Measurements from ENCODE around the gene AKAP7. TPM values are rescaled to one million over a fixed set of nuclear protein-coding genes. Genes with fewer than 3 reads are reported as not detected.

Gene AKAP7
- polyA plus RNA-seq, 1 donor from 2014 or later, result 1.6 TPM

DNA sequence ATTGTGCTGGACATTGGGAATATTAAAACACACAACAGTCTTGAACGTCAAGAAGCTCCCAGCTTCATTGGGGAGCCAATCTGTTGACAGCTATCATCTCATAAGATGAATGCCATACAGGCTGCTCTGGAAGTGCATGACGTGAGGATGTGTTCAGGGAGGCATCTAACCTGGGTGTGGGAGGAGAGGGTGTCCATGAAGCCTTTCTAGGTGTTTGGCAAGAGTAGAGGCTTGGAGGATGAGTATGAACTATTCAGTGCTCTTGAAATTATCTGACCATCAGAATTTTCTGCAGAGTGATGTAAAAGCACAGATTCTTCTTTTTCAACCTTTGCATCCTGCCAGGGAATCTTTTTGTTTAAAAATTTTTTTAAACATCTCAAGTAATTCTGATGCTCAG lies 11.6 kb downstream of the AKAP7 start:
- no peak overlapping the region for H3K9ac ChIP-seq (ENCODE audit: low read length)
- no peaks in the 10 kb centered on the region for H3K27me3 ChIP-seq (ENCODE audit: insufficient read depth, low read depth, low read length)
- no peaks in the 10 kb centered on the region for H3F3A ChIP-seq (ENCODE audit: insufficient read depth, low read length, poor library complexity, severe bottlenecking)
- H3K4me2 ChIP-seq (ENCODE audit: low read length), result no peak overlapping the region
- H3K36me3 ChIP-seq (ENCODE audit: insufficient read depth, low read length), result no peaks in the 10 kb centered on the region
- TF ChIP-seq, protein P1, sequence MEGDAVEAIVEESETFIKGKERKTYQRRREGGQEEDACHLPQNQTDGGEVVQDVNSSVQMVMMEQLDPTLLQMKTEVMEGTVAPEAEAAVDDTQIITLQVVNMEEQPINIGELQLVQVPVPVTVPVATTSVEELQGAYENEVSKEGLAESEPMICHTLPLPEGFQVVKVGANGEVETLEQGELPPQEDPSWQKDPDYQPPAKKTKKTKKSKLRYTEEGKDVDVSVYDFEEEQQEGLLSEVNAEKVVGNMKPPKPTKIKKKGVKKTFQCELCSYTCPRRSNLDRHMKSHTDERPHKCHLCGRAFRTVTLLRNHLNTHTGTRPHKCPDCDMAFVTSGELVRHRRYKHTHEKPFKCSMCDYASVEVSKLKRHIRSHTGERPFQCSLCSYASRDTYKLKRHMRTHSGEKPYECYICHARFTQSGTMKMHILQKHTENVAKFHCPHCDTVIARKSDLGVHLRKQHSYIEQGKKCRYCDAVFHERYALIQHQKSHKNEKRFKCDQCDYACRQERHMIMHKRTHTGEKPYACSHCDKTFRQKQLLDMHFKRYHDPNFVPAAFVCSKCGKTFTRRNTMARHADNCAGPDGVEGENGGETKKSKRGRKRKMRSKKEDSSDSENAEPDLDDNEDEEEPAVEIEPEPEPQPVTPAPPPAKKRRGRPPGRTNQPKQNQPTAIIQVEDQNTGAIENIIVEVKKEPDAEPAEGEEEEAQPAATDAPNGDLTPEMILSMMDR (IDR thresholded peaks at IDR 0.05; ENCODE audit: poor library complexity, severe bottlenecking), result no peak
- TF ChIP-seq, protein P2, sequence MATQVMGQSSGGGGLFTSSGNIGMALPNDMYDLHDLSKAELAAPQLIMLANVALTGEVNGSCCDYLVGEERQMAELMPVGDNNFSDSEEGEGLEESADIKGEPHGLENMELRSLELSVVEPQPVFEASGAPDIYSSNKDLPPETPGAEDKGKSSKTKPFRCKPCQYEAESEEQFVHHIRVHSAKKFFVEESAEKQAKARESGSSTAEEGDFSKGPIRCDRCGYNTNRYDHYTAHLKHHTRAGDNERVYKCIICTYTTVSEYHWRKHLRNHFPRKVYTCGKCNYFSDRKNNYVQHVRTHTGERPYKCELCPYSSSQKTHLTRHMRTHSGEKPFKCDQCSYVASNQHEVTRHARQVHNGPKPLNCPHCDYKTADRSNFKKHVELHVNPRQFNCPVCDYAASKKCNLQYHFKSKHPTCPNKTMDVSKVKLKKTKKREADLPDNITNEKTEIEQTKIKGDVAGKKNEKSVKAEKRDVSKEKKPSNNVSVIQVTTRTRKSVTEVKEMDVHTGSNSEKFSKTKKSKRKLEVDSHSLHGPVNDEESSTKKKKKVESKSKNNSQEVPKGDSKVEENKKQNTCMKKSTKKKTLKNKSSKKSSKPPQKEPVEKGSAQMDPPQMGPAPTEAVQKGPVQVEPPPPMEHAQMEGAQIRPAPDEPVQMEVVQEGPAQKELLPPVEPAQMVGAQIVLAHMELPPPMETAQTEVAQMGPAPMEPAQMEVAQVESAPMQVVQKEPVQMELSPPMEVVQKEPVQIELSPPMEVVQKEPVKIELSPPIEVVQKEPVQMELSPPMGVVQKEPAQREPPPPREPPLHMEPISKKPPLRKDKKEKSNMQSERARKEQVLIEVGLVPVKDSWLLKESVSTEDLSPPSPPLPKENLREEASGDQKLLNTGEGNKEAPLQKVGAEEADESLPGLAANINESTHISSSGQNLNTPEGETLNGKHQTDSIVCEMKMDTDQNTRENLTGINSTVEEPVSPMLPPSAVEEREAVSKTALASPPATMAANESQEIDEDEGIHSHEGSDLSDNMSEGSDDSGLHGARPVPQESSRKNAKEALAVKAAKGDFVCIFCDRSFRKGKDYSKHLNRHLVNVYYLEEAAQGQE (IDR thresholded peaks at IDR 0.05; ENCODE audit: borderline replicate concordance), result no peak
- TF ChIP-seq POLR2AphosphoS5 (IDR thresholded peaks at IDR 0.05) (no peak), TAF1 (IDR thresholded peaks at IDR 0.05; ENCODE audit: low read depth) (no peak), MXI1 (conservative IDR thresholded peaks at IDR 0.05; ENCODE audit: poor library complexity, severe bottlenecking) (no peak)
- no peak overlapping the region for H3K27ac ChIP-seq (ENCODE audit: low read length)
- H3K79me2 ChIP-seq (replicated peaks; ENCODE audit: insufficient read depth, low read length), result no peaks in the 10 kb centered on the region
- H3K4me3 ChIP-seq (ENCODE audit: low read length), result no peak overlapping the region
- no peaks in the 10 kb centered on the region for H4K20me1 ChIP-seq (ENCODE audit: insufficient read depth)
- no peaks in the 10 kb centered on the region for H3K9me2 ChIP-seq (ENCODE audit: insufficient read depth, low read length)
- no peak overlapping the region for H2AFZ ChIP-seq (ENCODE audit: low read depth, low read length)
- H3K9me3 ChIP-seq (ENCODE audit: low read length), result no peaks in the 10 kb centered on the region

DNA sequence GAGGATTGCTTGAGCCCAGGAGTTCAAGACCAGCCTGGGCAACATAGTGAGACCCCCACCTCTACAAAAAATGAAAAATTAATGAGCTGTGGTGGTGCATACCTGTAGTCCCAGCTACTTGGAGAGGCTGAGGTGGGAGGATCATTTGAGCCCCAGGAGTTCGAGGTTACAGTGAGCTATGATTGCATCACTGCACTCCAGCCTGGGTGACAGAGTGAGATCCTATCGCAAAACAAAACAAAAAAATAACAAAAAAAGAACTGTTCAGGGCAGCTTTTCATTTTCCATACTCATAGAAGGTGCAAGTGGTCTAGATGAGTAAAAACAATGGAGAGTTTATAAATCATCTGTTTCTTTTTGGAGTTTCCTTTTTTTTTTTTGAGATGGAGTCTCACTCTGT lies 21.1 kb downstream of the AKAP7 start:
- Histone ChIP-seq H3K79me2 (replicated peaks; ENCODE audit: insufficient read depth, low read length) (no peaks in the 10 kb centered on the region), H3K4me2 (ENCODE audit: low read length) (no peak overlapping the region), H3K27me3 (ENCODE audit: insufficient read depth, low read depth, low read length) (no peaks in the 10 kb centered on the region), H3K9ac (ENCODE audit: low read length) (no peak overlapping the region), H4K20me1 (ENCODE audit: insufficient read depth) (no peaks in the 10 kb centered on the region), H3F3A (ENCODE audit: insufficient read depth, low read length, poor library complexity, severe bottlenecking) (no peaks in the 10 kb centered on the region), H2AFZ (ENCODE audit: low read depth, low read length) (no peak overlapping the region), H3K9me2 (ENCODE audit: insufficient read depth, low read length) (no peaks in the 10 kb centered on the region), H3K27ac (ENCODE audit: low read length) (no peak overlapping the region), H3K9me3 (ENCODE audit: low read length) (no peaks in the 10 kb centered on the region), H3K4me3 (ENCODE audit: low read length) (no peak overlapping the region), H3K36me3 (ENCODE audit: insufficient read depth, low read length) (no peaks in the 10 kb centered on the region)
- TF ChIP-seq POLR2AphosphoS5 (IDR thresholded peaks at IDR 0.05) (no peak), TAF1 (IDR thresholded peaks at IDR 0.05; ENCODE audit: low read depth) (no peak), MXI1 (conservative IDR thresholded peaks at IDR 0.05; ENCODE audit: poor library complexity, severe bottlenecking) (no peak), EP300 (conservative IDR thresholded peaks at IDR 0.05; ENCODE audit: poor library complexity, severe bottlenecking) (no peak), SMC3 (conservative IDR thresholded peaks at IDR 0.05; ENCODE audit: poor library complexity) (no peak), EZH2 (IDR thresholded peaks at IDR 0.05; ENCODE audit: borderline replicate concordance, insufficient read depth, low read length, poor library complexity, severe bottlenecking) (no peak), RAD21 (conservative IDR thresholded peaks at IDR 0.05) (no peak)
- TF ChIP-seq, protein P2 (IDR thresholded peaks at IDR 0.05; ENCODE audit: borderline replicate concordance), result no peak
- TF ChIP-seq, protein P1 (IDR thresholded peaks at IDR 0.05; ENCODE audit: poor library complexity, severe bottlenecking), result no peak

Data from neural cell (in vitro differentiated cells).